Activated CD4-positive, alpha-beta memory T cell treated with anti-CD3 and anti-CD28 coated beads, Interleukin-2, amount 10 ng/mL, durations not matched to agents 7 days and 5 days (primary cell): ENCODE data around the gene RRP15. TPM values are rescaled to one million over a fixed set of nuclear protein-coding genes. Genes with fewer than 3 reads are reported as not detected.
"Not testable (repeated sequence)": the region's sequence is repeated elsewhere in the genome, so short reads cannot be mapped to it uniquely, and the experiment has no call there.

Source experiments
- CTCF ChIA-PET: fragments of 350-600 bp; sonication (Branson Sonifier 250); formaldehyde crosslinking; loops from one replicate; lab custom pipeline; 2021; ENCODE audit warnings: antibody characterized with exemption, inconsistent platforms; lab: Charles Lee
- POLR2A ChIA-PET: fragments of 350-600 bp; sonication (Branson Sonifier 250); formaldehyde crosslinking; loops from one replicate; lab custom pipeline; 2021; ENCODE audit warnings: antibody characterized with exemption; lab: Charles Lee
- DNase-seq: peaks from one replicate; pipeline ENCODE4 v3.0.0-alpha.2; 2020
- H3K27ac Mint-ChIP-seq: one replicate; pipeline ENCODE4 v1.8.0; 2021; ENCODE audit warnings: mild to moderate bottlenecking, mixed read lengths
- H3K27me3 Mint-ChIP-seq: one replicate; pipeline ENCODE4 v1.8.0; 2021; ENCODE audit warnings: mixed read lengths
- H3K36me3 Mint-ChIP-seq: one replicate; pipeline ENCODE4 v1.8.0; 2021; ENCODE audit warnings: low read depth, mixed read lengths
- H3K4me1 Mint-ChIP-seq: one replicate; pipeline ENCODE4 v1.8.0; 2021; ENCODE audit warnings: mixed read lengths
- H3K4me3 Mint-ChIP-seq: one replicate; pipeline ENCODE4 v1.8.0; 2021; ENCODE audit warnings: mild to moderate bottlenecking, mixed read lengths
- H3K9me3 Mint-ChIP-seq: one replicate; pipeline ENCODE4 v1.8.0; 2021; ENCODE audit warnings: mixed read lengths
- total RNA-seq, 2 experiments: library from RNA; stranded (reverse); gene quantifications; one replicate each; pipeline ENCODE4 v1.2.3, GENCODE V29; 2021

Gene RRP15
- total RNA-seq, 2 experiments from 2014 or later, result 10.3 to 10.6 TPM

GRCh38 chr1:218299416-218299815 lies 14.3 kb downstream of the RRP15 start:
- peaks cover 8% of the 10 kb centered on the region for H3K4me1 Mint-ChIP-seq
- H3K4me3 Mint-ChIP-seq, result no peak overlapping the region
- POLR2A ChIA-PET, result interaction anchor here (0.9 kb wide), 1 partner anchor 14 kb away, joined by 3 read pairs; the partner anchor contains the start of gene RRP15
- no peaks in the 10 kb centered on the region for H3K27me3 Mint-ChIP-seq
- H3K36me3 Mint-ChIP-seq, result no peaks in the 10 kb centered on the region
- DNase-seq, result no peak
- CTCF ChIA-PET, result interaction anchor here (1.2 to 1.6 kb wide), 2 partner anchors 14 to 31 kb away, joined by 3 to 5 read pairs; partner anchors contain the start of gene RRP15
- H3K9me3 Mint-ChIP-seq, result no peaks in the 10 kb centered on the region
- no peak overlapping the region for H3K27ac Mint-ChIP-seq

DNA sequence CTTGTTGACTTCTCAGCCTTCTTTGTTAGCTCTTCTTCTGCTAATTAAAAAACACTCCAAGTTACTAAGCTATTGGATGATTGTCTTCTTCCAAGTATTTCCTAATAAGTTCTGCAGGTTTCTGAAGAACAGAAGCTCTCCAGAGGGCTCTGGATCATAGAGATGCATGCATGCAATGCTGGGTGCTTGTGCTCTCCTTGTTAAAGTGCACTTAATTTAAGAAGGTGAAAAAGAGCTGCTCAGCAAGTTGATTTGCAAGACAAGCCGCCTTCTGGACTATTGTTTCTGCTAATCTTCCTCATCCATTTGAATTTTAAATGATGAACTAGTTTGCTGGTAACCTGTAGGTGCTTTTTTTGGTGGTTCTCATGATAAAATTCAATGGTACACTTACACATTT lies 16.1 kb downstream of the RRP15 start:
- H3K27me3 Mint-ChIP-seq, result no peaks in the 10 kb centered on the region

DNA sequence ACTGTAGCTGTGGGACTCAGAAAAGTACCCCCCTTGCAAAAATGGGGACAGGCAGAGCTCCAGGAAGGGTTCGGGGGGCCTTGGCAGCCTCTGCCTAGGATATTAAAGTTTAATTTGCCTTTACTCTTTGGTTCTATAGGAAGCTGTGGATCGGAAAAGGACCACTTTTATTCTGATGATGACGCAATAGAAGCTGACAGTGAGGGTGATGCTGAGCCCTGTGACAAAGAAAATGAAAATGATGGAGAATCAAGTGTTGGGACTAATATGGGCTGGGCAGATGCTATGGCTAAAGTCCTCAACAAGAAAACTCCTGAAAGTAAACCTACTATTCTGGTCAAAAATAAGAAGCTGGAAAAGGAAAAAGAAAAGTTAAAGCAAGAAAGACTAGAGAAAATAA lies 17.1 kb downstream of the RRP15 start:
- H3K27ac Mint-ChIP-seq, result no peak overlapping the region
- H3K36me3 Mint-ChIP-seq, result no peaks in the 10 kb centered on the region
- ChIA-PET POLR2A (no interaction called here), CTCF (no interaction called here)
- peaks cover 2% of the 10 kb centered on the region for H3K4me1 Mint-ChIP-seq
- H3K4me3 Mint-ChIP-seq, result no peak overlapping the region
- no peak for DNase-seq
- no peaks in the 10 kb centered on the region for H3K27me3 Mint-ChIP-seq
- H3K9me3 Mint-ChIP-seq, result no peaks in the 10 kb centered on the region

More for the DNA sequence above, 16.1 kb downstream of the RRP15 start:
- no peaks in the 10 kb centered on the region for H3K9me3 Mint-ChIP-seq
- no peak overlapping the region for H3K4me3 Mint-ChIP-seq
- H3K36me3 Mint-ChIP-seq, result no peaks in the 10 kb centered on the region
- no peak for DNase-seq
- ChIA-PET POLR2A (no interaction called here), CTCF (no interaction called here)
- peaks cover 7% of the 10 kb centered on the region for H3K4me1 Mint-ChIP-seq
- no peak overlapping the region for H3K27ac Mint-ChIP-seq

DNA sequence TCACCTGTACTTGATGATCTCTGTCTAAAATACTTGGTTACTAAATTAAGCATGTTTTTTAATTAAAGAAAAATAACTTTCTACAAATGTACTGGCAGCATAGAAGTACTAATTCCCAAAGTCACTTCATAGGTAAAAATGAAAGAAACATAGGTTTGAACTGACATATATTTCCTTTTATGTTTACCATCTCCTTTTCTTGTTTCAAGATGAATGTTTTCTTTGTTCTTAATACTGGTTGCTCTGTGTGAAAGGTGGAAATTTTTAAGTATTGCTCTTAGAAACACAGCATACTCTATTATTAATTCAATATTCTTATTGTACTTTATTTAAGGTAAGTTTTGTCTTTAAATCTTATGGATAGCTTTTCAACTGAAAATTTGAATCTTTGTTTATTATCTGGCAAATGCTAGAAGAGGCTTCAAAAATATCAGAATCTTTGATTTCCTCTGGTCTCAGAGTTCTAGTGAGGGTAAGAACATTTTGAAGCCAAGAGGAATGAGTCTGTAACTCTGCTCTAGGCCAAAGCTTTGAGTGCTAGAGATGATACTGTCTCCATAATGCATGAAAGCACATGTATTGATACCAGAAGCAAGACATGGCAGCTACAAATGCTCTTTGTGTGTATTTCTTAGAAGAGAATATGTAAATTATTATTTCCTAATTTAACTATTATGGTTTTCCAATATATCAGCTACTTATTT lies 18.2 kb downstream of the RRP15 start:
- Mint-ChIP-seq H3K36me3 (peaks cover 3% of the 10 kb centered on the region), H3K27ac (no peak overlapping the region), H3K9me3 (no peaks in the 10 kb centered on the region), H3K4me1 (peaks cover 2% of the 10 kb centered on the region), H3K4me3 (no peak overlapping the region), H3K27me3 (no peaks in the 10 kb centered on the region)
- ChIA-PET POLR2A (no interaction called here), CTCF (no interaction called here)
- DNase-seq, result no peak

GRCh38 chr1:218304281-218305039 lies 19.4 kb downstream of the RRP15 start:
- Mint-ChIP-seq H3K9me3 (no peaks in the 10 kb centered on the region), H3K27me3 (no peaks in the 10 kb centered on the region), H3K4me3 (no peak overlapping the region), H3K4me1 (peaks cover 2% of the 10 kb centered on the region), H3K27ac (no peak overlapping the region), H3K36me3 (peaks cover 3% of the 10 kb centered on the region)
- POLR2A ChIA-PET, result no interaction called here
- CTCF ChIA-PET, result no interaction called here
- no peak for DNase-seq

- Mint-ChIP-seq H3K36me3 (peaks cover 3% of the 10 kb centered on the region), H3K4me1 (peaks cover 2% of the 10 kb centered on the region), H3K9me3 (no peaks in the 10 kb centered on the region), H3K4me3 (no peak overlapping the region), H3K27me3 (no peaks in the 10 kb centered on the region), H3K27ac (no peak overlapping the region)
- POLR2A ChIA-PET, result no interaction called here
- no peak for DNase-seq
- CTCF ChIA-PET, result no interaction called here
Observed at GRCh38 chr1:218305472-218306064, 20.5 kb downstream of the RRP15 start.

GRCh38 chr1:218312509-218312908 lies 27.4 kb downstream of the RRP15 start:
- Mint-ChIP-seq H3K4me3 (no peak overlapping the region), H3K36me3 (peaks cover 10% of the 10 kb centered on the region)
- POLR2A ChIA-PET, result interaction anchor here (1.1 kb wide), 1 partner anchor 876 kb away, joined by 4 read pairs; no protein-coding TSS in a partner anchor

DNA sequence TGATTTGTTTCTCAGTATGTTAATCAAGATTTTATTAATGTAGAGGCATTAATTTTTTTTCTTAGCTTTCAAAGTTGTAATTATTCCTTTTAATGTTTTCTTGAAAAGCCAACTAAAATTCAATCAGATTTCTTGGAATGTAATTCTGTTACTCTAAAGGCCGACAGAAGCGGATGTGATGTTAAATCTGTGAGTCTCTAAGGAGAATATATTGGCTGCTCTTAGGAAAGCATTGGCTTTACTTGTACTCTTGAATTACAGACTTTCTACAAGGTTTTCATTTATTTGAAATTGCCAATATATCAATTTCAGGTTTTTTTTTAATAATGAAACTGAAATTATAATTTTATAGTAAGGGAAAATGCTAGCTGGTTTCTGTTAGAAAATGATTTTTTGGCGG lies 29.2 kb downstream of the RRP15 start:
- ChIA-PET POLR2A (no interaction called here), CTCF (no interaction called here)
- Mint-ChIP-seq H3K36me3 (peaks cover 7% of the 10 kb centered on the region), H3K27ac (no peak overlapping the region), H3K9me3 (no peaks in the 10 kb centered on the region), H3K27me3 (no peaks in the 10 kb centered on the region), H3K4me1 (no peaks in the 10 kb centered on the region), H3K4me3 (no peak overlapping the region)
- DNase-seq, result no peak

More at GRCh38 chr1:218312509-218312908, 27.4 kb downstream of the RRP15 start:
- CTCF ChIA-PET, result no interaction called here
- DNase-seq, result no peak
- Mint-ChIP-seq H3K27me3 (no peaks in the 10 kb centered on the region), H3K27ac (no peak overlapping the region), H3K9me3 (no peaks in the 10 kb centered on the region), H3K4me1 (no peaks in the 10 kb centered on the region)

DNA sequence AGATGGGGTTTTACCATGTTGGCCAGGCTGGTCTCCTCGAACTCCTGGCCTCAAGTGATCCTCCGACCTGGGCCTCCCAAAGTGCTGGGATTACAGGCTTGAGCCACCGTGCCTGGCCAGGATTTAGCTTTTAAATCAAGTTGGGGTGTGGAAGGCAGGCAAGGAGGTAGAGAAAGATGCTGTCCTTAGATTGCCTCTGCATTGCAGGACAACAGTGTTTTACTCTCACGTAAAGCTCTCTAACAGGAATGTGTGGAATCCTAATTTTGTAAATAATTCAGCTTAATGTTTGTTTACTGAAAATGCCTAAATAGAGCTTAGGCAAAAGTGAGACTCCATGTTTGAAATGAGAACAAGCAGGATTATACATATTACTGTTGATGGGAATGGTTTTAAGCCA lies 30.5 kb downstream of the RRP15 start:
- ChIA-PET CTCF (no interaction called here), POLR2A (no interaction called here)
- no peaks in the 10 kb centered on the region for H3K9me3 Mint-ChIP-seq

GRCh38 chr1:218317061-218317460 lies 32.0 kb downstream of the RRP15 start:
- POLR2A ChIA-PET, result no interaction called here
- CTCF ChIA-PET, result interaction anchor here (1.3 to 1.4 kb wide), 2 partner anchors 13 to 28 kb away, joined by 3 to 5 read pairs; no protein-coding TSS in a partner anchor
- Mint-ChIP-seq H3K27me3 (no peaks in the 10 kb centered on the region), H3K27ac (no peak overlapping the region), H3K36me3 (no peaks in the 10 kb centered on the region), H3K4me1 (no peaks in the 10 kb centered on the region), H3K4me3 (no peak overlapping the region), H3K9me3 (no peaks in the 10 kb centered on the region)
- DNase-seq, result no peak

More for the DNA sequence above, 30.5 kb downstream of the RRP15 start:
- no peak overlapping the region for H3K27ac Mint-ChIP-seq
- no peaks in the 10 kb centered on the region for H3K4me1 Mint-ChIP-seq
- no peak overlapping the region for H3K4me3 Mint-ChIP-seq
- no peaks in the 10 kb centered on the region for H3K27me3 Mint-ChIP-seq
- peaks cover 7% of the 10 kb centered on the region for H3K36me3 Mint-ChIP-seq
- DNase-seq, result no peak

GRCh38 chr1:218320182-218320581 lies 35.1 kb downstream of the RRP15 start:
- H3K36me3 Mint-ChIP-seq, H3K9me3 Mint-ChIP-seq, H3K4me1 Mint-ChIP-seq, H3K27me3 Mint-ChIP-seq, POLR2A ChIA-PET, H3K4me3 Mint-ChIP-seq, CTCF ChIA-PET, H3K27ac Mint-ChIP-seq, DNase-seq: not testable (repeated sequence)

DNA sequence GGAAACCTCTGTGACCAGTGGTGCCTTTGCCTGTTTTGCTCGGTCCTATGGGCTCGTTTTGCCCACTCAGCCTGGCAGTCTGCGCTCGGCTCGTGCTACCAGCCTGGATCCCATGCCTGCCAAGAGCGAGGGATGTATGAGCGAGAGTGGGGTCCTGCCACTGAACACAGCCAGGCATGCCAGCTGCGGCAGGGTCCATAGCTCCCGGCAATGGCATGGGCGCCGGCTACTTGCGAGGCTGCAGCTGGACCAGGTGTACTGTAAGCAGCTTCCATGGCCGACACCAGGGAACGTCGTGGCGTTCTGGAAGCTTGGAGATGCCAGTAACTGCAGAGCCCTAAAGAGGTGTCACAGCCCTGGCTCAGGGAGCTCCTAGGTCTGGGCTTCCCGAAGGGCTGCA lies 37.7 kb downstream of the RRP15 start:
- no peak overlapping the region for H3K27ac Mint-ChIP-seq
- H3K4me1 Mint-ChIP-seq, result no peaks in the 10 kb centered on the region
- ChIA-PET POLR2A (no interaction called here), CTCF (no interaction called here)
- no peaks in the 10 kb centered on the region for H3K27me3 Mint-ChIP-seq
- DNase-seq, result no peak
- H3K9me3 Mint-ChIP-seq, result no peaks in the 10 kb centered on the region
- no peaks in the 10 kb centered on the region for H3K36me3 Mint-ChIP-seq
- H3K4me3 Mint-ChIP-seq, result no peak overlapping the region

GRCh38 chr1:218323568-218324225 lies 38.6 kb downstream of the RRP15 start:
- H3K9me3 Mint-ChIP-seq, result no peaks in the 10 kb centered on the region
- ChIA-PET CTCF (no interaction called here), POLR2A (no interaction called here)
- DNase-seq, result no peak
- no peaks in the 10 kb centered on the region for H3K36me3 Mint-ChIP-seq
- no peaks in the 10 kb centered on the region for H3K4me1 Mint-ChIP-seq
- H3K27ac Mint-ChIP-seq, result no peak overlapping the region
- H3K4me3 Mint-ChIP-seq, result no peak overlapping the region
- no peaks in the 10 kb centered on the region for H3K27me3 Mint-ChIP-seq
